ENCODE results near the gene ZNF236.
"Not testable (repeated sequence)": the region's sequence is repeated elsewhere in the genome, so short reads cannot be mapped to it uniquely, and the experiment has no call there.

The ZNF236 gene

DNA sequence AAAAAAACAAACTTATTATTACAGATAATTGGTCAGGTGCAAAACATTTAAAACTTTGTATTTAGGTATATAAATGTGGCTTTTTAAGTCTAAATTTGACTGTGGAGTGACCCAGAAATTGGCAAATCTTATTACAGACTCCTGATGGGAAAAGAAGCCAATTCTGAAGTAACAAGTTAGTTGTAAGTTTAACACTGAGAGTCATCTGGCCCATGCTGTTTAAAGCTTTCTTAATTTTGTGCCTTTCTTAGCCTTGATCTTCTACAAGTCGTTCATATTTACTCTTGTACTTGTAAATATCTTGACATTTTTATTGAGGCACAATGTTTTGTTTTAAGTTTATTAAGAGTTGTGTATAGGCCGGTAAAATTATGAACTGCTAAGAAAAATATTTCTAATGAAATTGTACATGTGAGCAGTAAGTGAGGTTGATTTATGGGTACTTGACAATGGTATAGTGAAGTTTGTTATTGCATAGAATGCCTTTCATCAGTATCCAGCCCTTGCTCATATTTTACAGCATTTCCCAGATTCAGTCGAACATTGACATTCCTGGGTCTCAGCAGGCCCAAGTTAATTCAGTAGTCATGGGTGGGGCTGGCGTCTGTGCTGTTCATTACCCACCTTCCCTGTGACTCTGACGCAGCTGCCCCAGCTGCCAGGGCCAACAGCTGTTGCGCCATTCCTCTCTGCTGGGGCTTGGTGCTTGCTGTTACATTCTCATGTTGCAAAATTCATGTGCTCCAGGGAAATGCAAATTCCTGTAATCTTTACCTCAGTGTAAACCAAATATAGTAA lies 121.4 kb downstream of the ZNF236 start:
- no peak overlapping the region for H3K27ac ChIP-seq
- TF ChIP-seq, protein P1, sequence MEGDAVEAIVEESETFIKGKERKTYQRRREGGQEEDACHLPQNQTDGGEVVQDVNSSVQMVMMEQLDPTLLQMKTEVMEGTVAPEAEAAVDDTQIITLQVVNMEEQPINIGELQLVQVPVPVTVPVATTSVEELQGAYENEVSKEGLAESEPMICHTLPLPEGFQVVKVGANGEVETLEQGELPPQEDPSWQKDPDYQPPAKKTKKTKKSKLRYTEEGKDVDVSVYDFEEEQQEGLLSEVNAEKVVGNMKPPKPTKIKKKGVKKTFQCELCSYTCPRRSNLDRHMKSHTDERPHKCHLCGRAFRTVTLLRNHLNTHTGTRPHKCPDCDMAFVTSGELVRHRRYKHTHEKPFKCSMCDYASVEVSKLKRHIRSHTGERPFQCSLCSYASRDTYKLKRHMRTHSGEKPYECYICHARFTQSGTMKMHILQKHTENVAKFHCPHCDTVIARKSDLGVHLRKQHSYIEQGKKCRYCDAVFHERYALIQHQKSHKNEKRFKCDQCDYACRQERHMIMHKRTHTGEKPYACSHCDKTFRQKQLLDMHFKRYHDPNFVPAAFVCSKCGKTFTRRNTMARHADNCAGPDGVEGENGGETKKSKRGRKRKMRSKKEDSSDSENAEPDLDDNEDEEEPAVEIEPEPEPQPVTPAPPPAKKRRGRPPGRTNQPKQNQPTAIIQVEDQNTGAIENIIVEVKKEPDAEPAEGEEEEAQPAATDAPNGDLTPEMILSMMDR (IDR thresholded peaks at IDR 0.05): no peak
- H3K4me3 ChIP-seq: no peak overlapping the region
- DNase-seq (ENCODE audit: low spot score): no peak

DNA sequence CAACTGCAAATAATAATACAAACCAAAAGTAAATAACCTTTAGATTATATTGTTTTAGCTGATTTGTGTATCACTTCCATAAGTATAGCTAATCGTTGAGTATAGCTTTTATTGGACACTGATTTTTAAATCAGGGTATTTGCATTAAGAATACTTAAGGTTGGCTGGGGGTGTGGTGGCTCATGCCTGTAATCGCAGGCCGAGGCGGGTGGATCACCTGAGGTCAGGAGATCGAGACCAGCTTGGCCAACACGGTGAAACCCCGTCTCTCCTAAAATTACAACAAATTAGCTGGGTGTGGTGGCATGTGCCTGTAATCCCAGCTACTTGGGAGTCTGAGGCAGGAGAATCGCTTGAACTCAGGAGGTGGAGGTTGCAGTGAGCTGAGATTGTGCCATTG lies 122.0 kb downstream of the ZNF236 start:
- H3K27ac ChIP-seq; H3K4me3 ChIP-seq; DNase-seq (ENCODE audit: low spot score): not testable (repeated sequence)

DNA sequence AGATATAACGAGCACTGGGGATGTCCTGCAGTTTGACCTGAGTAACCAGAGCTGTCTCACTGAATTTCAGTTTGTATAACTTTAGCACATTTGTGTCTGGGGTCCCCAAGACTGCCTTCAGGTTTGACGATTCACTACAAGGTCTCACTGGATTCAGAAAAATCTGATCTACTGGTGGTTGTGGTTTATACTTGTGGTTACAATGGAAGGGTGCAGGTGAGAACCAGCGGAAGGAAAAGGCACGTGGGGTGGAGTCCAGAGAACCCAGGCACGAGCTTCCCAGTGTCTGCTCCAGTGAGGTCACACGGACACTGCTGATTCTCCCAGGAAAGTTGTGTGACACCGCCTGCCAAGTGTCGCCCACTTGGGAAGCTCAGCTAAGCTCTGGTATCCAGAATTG lies 126.0 kb downstream of the ZNF236 start:
- Histone ChIP-seq H3K27ac (no peak overlapping the region), H3K4me3 (no peak overlapping the region)
- TF ChIP-seq, protein P1 (IDR thresholded peaks at IDR 0.05): no peak
- DNase-seq (ENCODE audit: low spot score): no peak

DNA sequence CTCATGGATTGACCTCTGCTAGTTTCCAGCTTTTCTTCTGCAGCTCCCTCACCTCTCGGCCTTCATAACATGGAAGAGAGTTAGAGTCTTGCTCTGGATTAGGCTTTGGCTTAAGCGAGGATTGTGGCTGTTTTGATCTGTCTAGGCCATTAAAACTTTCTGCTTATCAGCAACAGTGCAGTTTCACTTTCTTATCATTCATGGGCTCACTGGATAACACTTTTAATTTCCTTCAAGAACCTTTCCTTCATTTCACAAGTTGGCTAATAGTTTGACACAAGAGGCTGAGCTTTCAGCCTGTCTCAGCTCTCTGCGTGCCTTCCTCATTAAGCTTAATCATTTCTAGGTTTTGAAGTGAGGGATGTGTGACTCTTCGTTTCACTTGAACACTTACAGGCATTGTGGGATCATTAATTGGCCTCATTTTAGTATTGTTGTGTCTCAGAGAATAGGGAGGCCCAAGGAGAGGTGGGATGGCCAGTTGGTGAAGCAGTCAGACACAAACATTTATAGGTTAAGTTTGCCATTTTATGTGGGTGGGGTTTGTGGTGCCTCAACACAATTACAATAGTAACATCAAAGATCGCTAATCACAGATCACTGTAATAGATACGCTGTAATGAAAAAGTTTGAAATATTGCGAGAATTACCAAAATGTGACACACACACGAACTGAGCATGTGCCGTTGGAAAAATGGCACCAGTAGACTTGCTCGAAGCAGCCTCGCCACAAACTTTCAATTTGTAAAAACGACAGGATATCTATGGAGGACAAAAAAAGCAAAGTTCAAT lies 129.3 kb downstream of the ZNF236 start:
- no peak overlapping the region for H3K4me3 ChIP-seq
- TF ChIP-seq, protein P1 (IDR thresholded peaks at IDR 0.05): no peak
- H3K27ac ChIP-seq: no peak overlapping the region
- DNase-seq (ENCODE audit: low spot score): no peak

GRCh38 chr18:76952747-76953146 lies 130.4 kb downstream of the ZNF236 start:
- no peak overlapping the region for H3K4me3 ChIP-seq
- TF ChIP-seq, protein P1 (IDR thresholded peaks at IDR 0.05): no peak
- no peak for DNase-seq (ENCODE audit: low spot score)
- no peak overlapping the region for H3K27ac ChIP-seq

DNA sequence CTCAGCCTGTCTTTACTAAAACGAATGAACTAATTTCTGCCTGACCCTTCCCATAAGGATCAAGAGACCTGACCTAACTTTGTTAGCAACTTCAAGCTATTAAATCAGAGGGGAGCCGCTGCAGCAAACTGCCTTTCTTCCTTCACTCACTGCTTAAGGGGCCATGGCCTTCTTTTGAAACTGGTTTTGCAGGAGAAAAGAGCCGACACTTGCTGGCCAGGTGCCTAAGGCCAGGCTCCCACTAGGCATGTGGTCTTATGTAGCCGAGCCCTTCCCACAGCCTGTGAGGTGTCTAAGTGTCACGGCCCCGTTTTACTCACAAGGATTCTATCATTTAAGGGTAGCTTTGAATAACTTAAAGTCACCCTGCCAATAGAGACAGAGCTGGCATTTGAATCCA lies 130.8 kb downstream of the ZNF236 start:
- TF ChIP-seq, protein P1 (IDR thresholded peaks at IDR 0.05): no peak
- no peak overlapping the region for H3K27ac ChIP-seq
- no peak overlapping the region for H3K4me3 ChIP-seq
- DNase-seq (ENCODE audit: low spot score): no peak

DNA sequence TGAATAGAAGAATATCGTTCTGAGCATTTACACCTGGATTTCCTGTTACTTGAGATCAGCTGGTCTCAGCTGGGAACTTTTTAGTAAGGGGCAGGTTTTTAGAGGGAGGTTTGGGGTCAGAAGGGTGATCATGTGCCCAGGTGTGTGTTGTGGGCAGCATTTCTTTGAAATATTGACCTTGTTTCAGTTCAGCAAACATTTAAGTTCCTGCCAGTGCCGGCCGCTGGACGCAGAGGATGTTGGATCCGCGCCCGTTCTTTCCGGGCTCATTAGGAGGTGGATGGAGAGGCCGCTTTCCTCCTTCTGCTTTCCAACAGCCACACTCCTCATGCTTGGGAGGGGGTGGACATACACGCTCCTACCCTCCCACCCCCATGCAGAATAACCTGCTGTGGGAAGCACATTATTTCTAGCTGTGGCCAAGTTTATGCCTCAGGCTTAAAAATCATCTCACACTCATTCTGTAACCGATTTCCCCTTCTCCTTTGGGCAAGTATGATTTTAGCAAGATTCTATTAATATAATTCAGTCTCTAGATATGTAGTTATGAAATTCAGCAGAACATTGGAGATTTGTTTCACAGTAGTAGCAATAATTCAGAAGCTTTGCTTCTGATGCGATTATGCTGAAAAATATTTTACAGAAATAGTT lies 131.4 kb downstream of the ZNF236 start:
- no peak for DNase-seq (ENCODE audit: low spot score)
- Histone ChIP-seq H3K27ac (no peak overlapping the region), H3K4me3 (peak overlapping the region; percentile 21)
- TF ChIP-seq, protein P1 (IDR thresholded peaks at IDR 0.05): no peak

All from coronary artery (tissue), 2 donors.